ENCODE results near the gene SLC66A1.

The SLC66A1 gene

DNA sequence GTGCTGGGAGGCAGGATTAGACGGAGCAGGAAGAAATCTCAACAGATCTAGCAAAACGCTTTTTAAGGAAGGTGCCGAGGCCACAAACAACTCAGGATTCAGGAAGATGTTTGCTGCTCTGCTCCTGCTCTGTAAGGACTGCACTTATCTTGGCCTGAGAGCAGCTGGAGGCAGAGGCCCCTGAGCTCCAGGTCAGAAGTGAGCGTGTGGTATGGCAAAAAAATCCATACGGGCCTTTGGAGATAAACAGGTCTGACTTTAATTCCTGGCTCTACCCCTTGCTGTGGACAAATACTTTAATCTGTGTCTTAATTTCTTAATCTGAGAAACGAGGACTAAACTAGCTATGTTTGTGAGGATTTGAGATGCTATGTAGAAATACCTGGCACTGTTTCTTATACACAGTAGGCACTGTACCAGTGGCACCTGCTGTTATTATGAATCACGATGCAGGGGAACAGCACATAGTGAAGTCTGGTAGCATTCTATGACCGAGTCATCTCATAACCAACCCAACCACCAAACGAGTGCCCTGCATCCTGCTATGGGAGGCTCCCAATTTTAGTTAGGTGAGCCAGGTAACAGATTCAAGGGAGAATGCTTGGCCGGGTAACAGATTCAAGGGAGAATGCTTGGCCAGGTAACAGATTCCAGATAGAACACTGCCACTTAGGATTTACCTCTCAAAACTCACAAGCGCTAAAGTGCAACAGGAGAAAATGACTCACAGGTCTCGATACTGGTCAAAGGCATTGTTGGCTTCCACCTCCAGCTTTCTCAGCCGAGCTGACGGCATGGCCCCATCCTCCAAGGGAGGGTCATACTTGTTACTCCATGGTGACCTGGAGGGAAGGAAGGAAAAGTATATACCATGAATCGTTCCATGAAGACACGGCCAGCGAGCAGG is 65.9 kb downstream of the SLC66A1 start:
- ATAC-seq, result peak; percentile 55
- no peak for DNase-seq

All from stimulated activated naive CD8-positive, alpha-beta T cell treated with anti-CD3 and anti-CD28 coated beads, Interleukin-15, Interleukin-2, amounts not matched to agents 100 U/mL and 50 U/mL, for 24 hours (primary cell).